Fibroblast of skin of right biceps (primary cell): ENCODE data around the gene IRF8.
"Not testable (repeated sequence)": the region's sequence is repeated elsewhere in the genome, so short reads cannot be mapped to it uniquely, and the experiment has no call there.

Experiments
- DNase-seq: peaks from one replicate; pipeline ENCODE4 v3.0.0-alpha.2; 2013

Gene IRF8

GRCh38 chr16:85898521-85899442 is at the start of gene IRF8:
TSS of gene IRF8 (plus strand) at chr16:85899162. CDS start at chr16:85903016, 3,854 bp downstream.
- peak; percentile 22 for DNase-seq

- DNase-seq: no peak
Measured at GRCh38 chr16:85849388-85849787, 49.6 kb upstream of the IRF8 start.

GRCh38 chr16:85850344-85850880 is 48.5 kb upstream of the IRF8 start:
- no peak for DNase-seq

- no peak for DNase-seq
Measured at GRCh38 chr16:85851034-85851785, 47.8 kb upstream of the IRF8 start.

- DNase-seq: no peak
Measured at GRCh38 chr16:85853547-85854545, 45.1 kb upstream of the IRF8 start.

- no peak for DNase-seq
Measured at GRCh38 chr16:85854935-85855334, 44.0 kb upstream of the IRF8 start.

GRCh38 chr16:85856079-85856478 is 42.9 kb upstream of the IRF8 start:
- no peak for DNase-seq

- DNase-seq: no peak
Measured at GRCh38 chr16:85856585-85856984, 42.4 kb upstream of the IRF8 start.

GRCh38 chr16:85857406-85857805 is 41.6 kb upstream of the IRF8 start:
- no peak for DNase-seq

GRCh38 chr16:85858571-85858970 is 40.4 kb upstream of the IRF8 start:
- not testable (repeated sequence) for DNase-seq

- DNase-seq: no peak
Measured at GRCh38 chr16:85858984-85859817, 39.8 kb upstream of the IRF8 start.

- DNase-seq: no peak
Measured at GRCh38 chr16:85859818-85860125, 39.2 kb upstream of the IRF8 start.

GRCh38 chr16:85860413-85861094 is 38.4 kb upstream of the IRF8 start:
- no peak for DNase-seq

GRCh38 chr16:85861095-85861825 is 37.7 kb upstream of the IRF8 start:
- no peak for DNase-seq

- DNase-seq: no peak
Measured at GRCh38 chr16:85862476-85863383, 36.2 kb upstream of the IRF8 start.

- DNase-seq: peak; percentile 18
Measured at GRCh38 chr16:85863384-85863774, 35.6 kb upstream of the IRF8 start.

- no peak for DNase-seq
Measured at GRCh38 chr16:85864965-85865364, 34.0 kb upstream of the IRF8 start.

GRCh38 chr16:85867189-85867588 is 31.8 kb upstream of the IRF8 start:
- DNase-seq: no peak

GRCh38 chr16:85868495-85868894 is 30.5 kb upstream of the IRF8 start:
- no peak for DNase-seq
